ENCODE measurements around the gene UGT1A8. TPM values are rescaled to one million over a fixed set of nuclear protein-coding genes. Genes with fewer than 3 reads are reported as not detected.

The UGT1A8 gene
- total RNA-seq, 1 experiment from 2014 or later: not detected

GRCh38 chr2:233602076-233602475 lies 15.4 kb upstream of the UGT1A8 start:
- Histone ChIP-seq H3K4me3 (replicated peaks in 1 of 2; ENCODE audit: low read depth in 1 of 2, low read length in 2 of 2) (no peak overlapping the region), H3K27ac (ENCODE audit: low read depth, low read length) (no peak overlapping the region), H2AFZ (ENCODE audit: low read depth, low read length, poor library complexity, severe bottlenecking) (no peak overlapping the region), H3K9ac (ENCODE audit: low read length) (no peak overlapping the region), H3K9me3 (ENCODE audit: control insufficient read depth in 1 of 2, insufficient read depth in 1 of 2, low read depth in 1 of 2, low read length in 2 of 2) (no peaks in the 10 kb centered on the region), H3K4me2 (ENCODE audit: low read length) (no peak overlapping the region), H3K27me3 (ENCODE audit: insufficient read depth, low read length) (no peaks in the 10 kb centered on the region), H3K9me2 (ENCODE audit: insufficient read depth) (0 out of 2 replicates have a peak, but pooled peaks cover 2% of the 10 kb centered on the region), H4K20me1 (ENCODE audit: insufficient read depth) (no peaks in the 10 kb centered on the region), H3K36me3 (ENCODE audit: control insufficient read depth in 1 of 2, insufficient read depth in 2 of 2, low read length in 2 of 2) (no peaks in the 10 kb centered on the region), H3K4me1 (ENCODE audit: control insufficient read depth in 1 of 2, insufficient read depth in 2 of 2, low read length in 2 of 2) (no peaks in the 10 kb centered on the region), H3K79me2 (ENCODE audit: insufficient read depth, low read length) (no peaks in the 10 kb centered on the region)
- ATAC-seq (no peak), DNase-seq (ENCODE audit: low read depth, low spot score) (no peak)
- TF ChIP-seq REST (IDR thresholded peaks at IDR 0.05; ENCODE audit: low read depth) (no peak), ZFX (IDR thresholded peaks at IDR 0.05) (no peak), EZH2phosphoT487 (IDR thresholded peaks at IDR 0.05; ENCODE audit: borderline replicate concordance) (no peak), MAX (IDR thresholded peaks at IDR 0.05) (no peak), CTCF (IDR thresholded peaks at IDR 0.05 in 2 of 3, conservative IDR thresholded peaks at IDR 0.05 in 1 of 3; ENCODE audit: borderline replicate concordance in 1 of 3, insufficient read depth in 1 of 3, low read depth in 2 of 3, low read length in 2 of 3) (no peak), ZBTB33 (IDR thresholded peaks at IDR 0.05; ENCODE audit: extremely low read depth, insufficient replicate concordance, low read length) (no peak), SIN3A (IDR thresholded peaks at IDR 0.05; ENCODE audit: low read depth) (no peak), POLR2AphosphoS5 (IDR thresholded peaks at IDR 0.05; ENCODE audit: low read depth, low read length) (no peak), POLR2A (IDR thresholded peaks at IDR 0.05; ENCODE audit: borderline replicate concordance, extremely low read depth, insufficient read depth, insufficient read length) (no peak), SRF (IDR thresholded peaks at IDR 0.05; ENCODE audit: low read depth) (no peak), ZNF274 (IDR thresholded peaks at IDR 0.05; ENCODE audit: low read depth, low read length) (no peak), SP1 (IDR thresholded peaks at IDR 0.05; ENCODE audit: low read depth) (no peak), TCF7L2 (IDR thresholded peaks at IDR 0.05; ENCODE audit: borderline replicate concordance, extremely low read depth, insufficient read depth, insufficient read length) (no peak), ELF1 (IDR thresholded peaks at IDR 0.05; ENCODE audit: borderline replicate concordance, low read depth) (no peak)
- intact Hi-C loops (cut with micrococcal nuclease): no loop called here
- ChIA-PET POLR2A (no interaction called here), RAD21 (ENCODE audit: low non-redundant PET in 1 of 2, low total read pairs in 2 of 2, uncharacterized antibody in 2 of 2, unreplicated experiment in 2 of 2) (no interaction called here), CTCF (no interaction called here)
- BruUV-seq (replicated peaks): no TSS peak
